IPS-NIHi7 (cell line): ENCODE results near the gene GTF2IRD1.
A peak's percentile ranks its signal among the peaks of the same experiment; 100 is the strongest.
"Not testable (repeated sequence)": the region's sequence is repeated elsewhere in the genome, so short reads cannot be mapped to it uniquely, and the experiment has no call there.

Experiments
- DNase-seq: peaks from one replicate; pipeline ENCODE4 v3.0.0; 2012; ENCODE audit warnings: mixed read lengths; ENCODE audit errors: extremely low spot score

The GTF2IRD1 gene

GRCh38 chr7:74430961-74431466 lies 22.7 kb upstream of the GTF2IRD1 start:
- peak; percentile 25 for DNase-seq

- not testable (repeated sequence) for DNase-seq
These were observed 16.5 kb upstream of the GTF2IRD1 start for GRCh38 chr7:74437291-74437571.

- no peak for DNase-seq
These were observed 15.4 kb upstream of the GTF2IRD1 start for GRCh38 chr7:74438327-74438726.

- no peak for DNase-seq
These were observed 14.2 kb upstream of the GTF2IRD1 start for GRCh38 chr7:74439541-74439940.

- DNase-seq, result not testable (repeated sequence)
These were observed 13.6 kb upstream of the GTF2IRD1 start for GRCh38 chr7:74440143-74440542.

- no peak for DNase-seq
These were observed 11.9 kb upstream of the GTF2IRD1 start for GRCh38 chr7:74441801-74442200.

- DNase-seq, result no peak
These were observed 10.0 kb upstream of the GTF2IRD1 start for GRCh38 chr7:74443543-74444247.

- no peak for DNase-seq
These were observed 4.6 kb upstream of the GTF2IRD1 start for GRCh38 chr7:74449144-74449543.

GRCh38 chr7:74449809-74450397 lies 3.8 kb upstream of the GTF2IRD1 start:
- DNase-seq, result peak; percentile 90

GRCh38 chr7:74452748-74453321 lies 871 bp upstream of the GTF2IRD1 start:
- DNase-seq, result no peak

GRCh38 chr7:74454021-74454924 lies 567 bp downstream of the GTF2IRD1 start:
- DNase-seq, result peak; percentile 58

- no peak for DNase-seq
These were observed 1.2 kb downstream of the GTF2IRD1 start for GRCh38 chr7:74454925-74455288.

- no peak for DNase-seq
These were observed 1.6 kb downstream of the GTF2IRD1 start for GRCh38 chr7:74455291-74455804.

GRCh38 chr7:74455928-74456327 lies 2.2 kb downstream of the GTF2IRD1 start:
- no peak for DNase-seq

- no peak for DNase-seq
These were observed 3.3 kb downstream of the GTF2IRD1 start for GRCh38 chr7:74457007-74457406.

- DNase-seq, result no peak
These were observed 8.4 kb downstream of the GTF2IRD1 start for GRCh38 chr7:74461970-74462706.

GRCh38 chr7:74462707-74463100 lies 9.0 kb downstream of the GTF2IRD1 start:
- no peak for DNase-seq

- no peak for DNase-seq
These were observed 11.5 kb downstream of the GTF2IRD1 start for GRCh38 chr7:74464931-74465886.

- DNase-seq, result no peak
These were observed 12.6 kb downstream of the GTF2IRD1 start for GRCh38 chr7:74466196-74466813.

GRCh38 chr7:74467876-74468275 lies 14.2 kb downstream of the GTF2IRD1 start:
- no peak for DNase-seq
